GM18505 (cell line): ENCODE results near the gene FERMT2.
"Not testable (repeated sequence)": the region's sequence is repeated elsewhere in the genome, so short reads cannot be mapped to it uniquely, and the experiment has no call there.

Experiments used
- ATAC-seq: cut with Tn5 transposase; IDR thresholded peaks from one replicate; pipeline ENCODE4 v1.9.1; 2021; ENCODE audit not compliant: unreplicated experiment
- POLR2A ChIP-seq: IDR thresholded peaks from 4 replicates; pipeline ENCODE4 v1.6.1; 2011; ENCODE audit warnings: borderline replicate concordance; ENCODE audit not compliant: insufficient read depth, insufficient read length; ENCODE audit errors: extremely low read depth

Gene FERMT2

GRCh38 chr14:52879958-52880357 lies 70.9 kb downstream of the FERMT2 start:
- ATAC-seq: no peak
- no peak for TF ChIP-seq POLR2A

DNA sequence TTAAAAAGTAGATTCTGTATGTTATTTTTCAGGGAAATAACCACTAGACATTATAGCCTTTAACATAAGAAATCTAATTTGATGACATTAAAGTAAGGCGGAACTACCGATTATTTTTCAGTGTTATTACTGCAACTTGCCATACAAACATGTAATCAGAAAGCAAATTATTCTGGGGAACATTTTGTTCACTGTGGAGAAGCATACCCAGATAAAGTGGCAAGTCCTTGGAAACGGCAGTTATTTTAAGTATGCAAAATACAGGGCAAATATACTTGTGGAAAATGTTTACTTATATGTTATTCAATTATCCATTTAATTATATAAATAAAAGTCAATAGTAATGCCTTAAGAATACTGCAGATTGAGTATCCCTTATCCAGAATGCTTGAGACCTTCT lies 71.9 kb downstream of the FERMT2 start:
- no peak for TF ChIP-seq POLR2A
- ATAC-seq: no peak

DNA sequence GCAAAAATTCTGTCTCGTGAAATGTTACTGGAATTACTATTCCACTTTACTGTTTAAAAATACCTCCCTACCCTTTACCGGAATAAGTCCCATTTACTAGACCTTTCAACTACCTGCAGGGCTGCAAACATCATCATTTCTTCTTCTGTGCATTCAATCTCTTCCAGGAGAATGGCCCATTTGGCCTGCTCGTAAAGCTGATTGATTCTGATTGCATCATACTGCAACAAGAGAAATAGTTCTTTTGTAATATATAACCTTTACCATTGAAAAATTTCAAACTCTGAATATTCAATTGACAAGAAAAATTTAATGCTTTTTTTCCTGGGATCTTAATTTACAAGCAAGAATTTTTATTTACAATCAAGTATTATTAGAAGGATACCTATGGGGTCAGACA lies 72.4 kb downstream of the FERMT2 start:
- TF ChIP-seq POLR2A: no peak
- no peak for ATAC-seq

DNA sequence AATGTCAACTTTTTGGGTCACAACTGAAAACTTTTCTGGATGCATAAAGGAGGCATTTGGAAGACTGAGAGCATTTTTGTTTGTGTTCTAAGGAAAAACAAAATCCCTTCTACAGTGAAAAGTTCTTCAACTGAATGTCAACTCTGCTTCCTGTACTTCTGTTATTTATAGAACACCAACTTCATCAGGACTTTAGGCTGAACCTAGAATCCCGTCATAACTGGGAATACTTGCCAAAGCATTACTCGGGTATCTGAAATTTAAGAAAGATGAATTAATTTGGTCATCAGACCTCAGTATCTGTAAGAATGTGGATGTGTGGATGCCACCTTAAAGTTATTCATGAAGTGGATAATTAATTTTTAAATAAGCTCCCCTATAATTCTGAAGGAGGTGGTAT lies 73.2 kb downstream of the FERMT2 start:
- ATAC-seq: no peak
- no peak for TF ChIP-seq POLR2A

DNA sequence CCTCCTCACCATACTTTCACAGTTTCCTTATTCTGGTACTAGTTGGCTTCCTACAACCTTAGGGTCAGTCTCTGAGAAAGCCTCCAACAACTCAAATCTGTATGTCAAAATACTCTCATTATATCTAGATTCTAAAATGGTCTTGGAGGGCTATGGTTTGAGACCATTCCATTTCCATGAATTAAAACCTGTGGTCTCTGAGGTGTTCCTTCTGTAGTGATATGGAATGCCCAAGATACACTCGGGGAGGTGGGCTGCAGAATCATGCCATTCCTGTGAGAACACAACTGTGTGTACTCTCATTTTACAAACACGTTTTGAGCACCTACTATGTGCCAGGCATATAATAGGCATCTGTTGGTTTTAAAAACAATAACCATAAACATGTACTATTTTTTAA lies 74.0 kb downstream of the FERMT2 start:
- TF ChIP-seq POLR2A: no peak
- ATAC-seq: no peak

DNA sequence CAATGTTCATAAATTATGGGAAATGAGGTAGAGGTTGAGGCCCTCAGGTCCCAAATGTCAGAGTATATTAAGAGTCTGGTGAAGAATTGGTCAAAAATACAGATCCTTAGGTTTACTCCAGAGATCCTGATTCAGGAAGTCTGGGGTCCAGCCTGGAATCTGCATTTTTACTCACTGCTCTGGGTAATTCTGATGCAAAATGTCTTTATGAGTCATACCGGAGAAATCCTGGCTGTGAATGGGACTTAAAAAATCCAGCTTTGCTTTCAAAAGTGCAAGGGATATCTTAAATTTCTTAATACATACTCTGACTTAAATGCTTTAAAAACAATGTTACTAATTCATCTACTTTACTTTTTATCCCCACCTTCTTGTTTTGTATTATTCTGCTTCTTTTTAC lies 74.5 kb downstream of the FERMT2 start:
- TF ChIP-seq POLR2A: no peak
- no peak for ATAC-seq

GRCh38 chr14:52875707-52876106 lies 75.1 kb downstream of the FERMT2 start:
- ATAC-seq: no peak
- no peak for TF ChIP-seq POLR2A

DNA sequence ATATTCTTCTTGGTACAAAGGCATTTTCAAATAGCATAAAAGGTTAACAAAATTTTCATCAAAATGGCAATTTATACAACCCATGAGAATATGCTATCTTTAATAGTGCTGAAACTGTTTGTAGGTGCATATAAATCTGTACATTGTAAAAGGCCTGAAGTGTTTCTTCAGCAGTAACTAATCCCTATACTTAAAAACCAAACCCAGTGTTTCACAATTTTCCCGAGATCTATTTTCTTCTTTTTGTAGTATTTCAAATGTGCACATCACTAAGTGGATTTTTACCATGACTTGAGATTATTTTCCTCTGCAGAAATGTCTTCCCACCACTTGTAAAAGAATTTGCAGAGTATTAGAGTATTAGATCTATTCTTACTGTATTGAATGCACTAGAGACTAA lies 76.5 kb downstream of the FERMT2 start:
- no peak for ATAC-seq
- no peak for TF ChIP-seq POLR2A

- ATAC-seq: no peak
- no peak for TF ChIP-seq POLR2A
Measured at GRCh38 chr14:52873694-52874093, 77.2 kb downstream of the FERMT2 start.

DNA sequence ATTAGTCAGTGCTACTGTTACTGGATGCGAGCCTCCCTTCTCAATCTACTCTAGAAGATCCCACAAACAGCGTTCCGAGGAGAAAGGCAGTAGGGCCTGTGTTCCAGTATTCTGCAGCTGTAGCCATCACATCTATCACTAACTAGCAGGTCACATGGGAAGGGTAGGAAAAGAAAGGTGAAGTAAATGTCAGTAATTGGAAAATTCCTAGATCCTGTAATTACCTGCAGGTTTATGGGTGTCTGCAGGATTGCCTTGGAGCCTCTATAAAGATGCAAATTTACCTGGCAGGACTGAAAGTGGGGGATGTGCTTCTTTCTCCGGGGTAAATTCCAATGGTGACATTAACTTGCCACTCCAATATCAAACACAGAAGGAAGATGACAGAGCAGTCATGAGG lies 77.8 kb downstream of the FERMT2 start:
- ATAC-seq: no peak
- no peak for TF ChIP-seq POLR2A

DNA sequence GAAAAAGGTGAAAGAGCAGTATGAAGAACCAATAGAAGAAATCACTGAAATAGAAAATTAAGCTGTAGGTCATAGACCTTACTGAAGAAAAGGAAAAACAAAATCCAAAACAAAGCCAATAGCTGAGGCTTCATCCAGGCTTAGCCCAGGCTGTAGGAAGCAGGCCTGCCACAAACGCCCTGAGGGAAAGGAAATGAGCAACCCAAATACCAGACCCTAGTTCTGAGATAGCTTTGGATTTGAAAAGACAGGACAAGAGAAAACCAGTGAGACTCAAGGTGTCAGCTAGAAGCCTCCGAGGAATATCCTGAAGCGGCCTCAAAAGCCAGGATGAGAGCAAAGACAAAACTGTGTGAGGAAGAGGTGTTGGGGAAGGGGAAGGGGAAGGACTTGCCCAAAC lies 79.2 kb downstream of the FERMT2 start:
- no peak for ATAC-seq
- no peak for TF ChIP-seq POLR2A

DNA sequence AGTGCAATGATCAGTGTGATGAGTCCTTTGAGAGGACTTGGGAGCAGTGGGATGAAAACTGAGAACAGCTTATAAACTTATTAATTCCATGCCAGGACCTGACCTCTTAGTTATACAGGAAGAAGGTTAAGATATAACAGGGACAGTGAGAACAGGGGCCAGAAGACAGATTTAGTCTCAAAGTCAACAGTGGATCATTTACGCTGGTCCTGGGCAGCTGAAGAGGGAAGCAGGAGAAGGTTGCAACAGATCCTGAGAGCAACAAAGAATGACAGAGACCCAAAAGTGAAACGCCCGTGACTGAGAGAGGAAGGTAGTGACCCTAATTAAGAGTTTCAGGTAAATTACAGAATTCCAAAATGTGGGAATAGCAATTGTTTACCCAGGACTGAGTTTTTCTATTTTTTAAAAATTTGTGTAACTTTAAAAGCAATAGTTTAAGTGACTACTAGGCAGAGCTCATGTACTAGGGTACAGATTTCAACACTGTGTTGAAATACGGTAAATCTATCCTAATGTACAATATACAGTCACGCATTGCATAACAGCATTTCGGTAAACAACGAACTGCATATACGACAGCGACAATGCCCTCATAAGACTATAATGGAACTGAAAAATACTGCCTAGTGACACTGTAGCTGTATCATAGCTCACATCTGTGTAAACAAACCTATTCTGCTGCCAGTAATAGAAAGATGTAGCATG lies 81.8 kb downstream of the FERMT2 start:
- no peak for ATAC-seq
- no peak for TF ChIP-seq POLR2A

DNA sequence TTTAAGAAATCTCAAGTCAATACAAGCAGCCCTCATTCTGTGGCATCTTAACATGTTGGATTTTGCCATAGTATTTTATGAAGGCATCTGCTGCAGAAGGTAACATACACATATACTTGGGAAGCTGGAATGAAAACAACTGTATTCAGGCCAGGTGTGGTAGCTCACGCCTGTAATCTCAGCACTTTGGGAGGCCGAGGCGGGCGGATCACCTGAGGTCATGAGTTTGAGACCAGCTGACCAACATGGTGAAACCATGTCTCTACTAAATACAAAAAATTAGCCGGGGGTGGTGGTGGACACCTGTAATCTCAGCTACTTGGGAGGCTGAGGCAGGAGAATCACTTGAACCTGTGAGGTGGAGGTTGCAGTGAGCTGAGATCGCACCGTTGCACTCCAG lies 86.0 kb downstream of the FERMT2 start:
- not testable (repeated sequence) for ATAC-seq

- ATAC-seq: no peak
- no peak for TF ChIP-seq POLR2A
Measured at GRCh38 chr14:52863334-52863700, 87.5 kb downstream of the FERMT2 start.
